HuH-7 (cell line): Measurements from ENCODE around the gene NAV2.
"Not testable (repeated sequence)": the region's sequence is repeated elsewhere in the genome, so short reads cannot be mapped to it uniquely, and the experiment has no call there.

Experiments
- DNase-seq: peaks from one replicate; pipeline ENCODE4 v3.0.0; 2011; ENCODE audit warnings: low spot score

NAV2 gene

GRCh38 chr11:19952116-19952605, 239.5 kb downstream of the NAV2 start:
- DNase-seq, result no peak

GRCh38 chr11:19952911-19953310, 240.3 kb downstream of the NAV2 start:
- no peak for DNase-seq

GRCh38 chr11:19953336-19953735, 240.7 kb downstream of the NAV2 start:
- DNase-seq, result no peak

DNA sequence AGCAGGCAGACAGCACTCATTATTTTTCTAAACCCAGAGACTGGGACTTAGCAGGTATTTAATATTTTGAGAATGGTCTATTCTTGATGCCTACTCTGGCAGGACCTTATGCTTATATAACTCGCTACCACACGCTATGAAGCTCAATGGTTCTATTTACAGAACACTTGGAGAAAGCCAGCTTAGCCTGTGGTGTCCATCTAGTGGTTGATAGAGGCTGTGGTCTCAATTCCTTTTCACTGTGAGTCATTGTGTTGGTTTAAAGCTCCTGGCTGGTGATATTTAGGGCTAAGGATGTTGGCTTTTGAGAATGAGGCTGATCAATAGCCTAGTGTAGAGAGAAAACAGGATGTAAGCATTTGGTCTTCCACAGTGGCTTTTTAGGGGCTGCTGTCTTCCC, 241.3 kb downstream of the NAV2 start:
- peak; percentile 48 for DNase-seq

GRCh38 chr11:19954899-19955298, 242.3 kb downstream of the NAV2 start:
- no peak for DNase-seq

GRCh38 chr11:19955660-19956059, 243.0 kb downstream of the NAV2 start:
- DNase-seq, result no peak

- no peak for DNase-seq
Measured at GRCh38 chr11:19956228-19956627, 243.6 kb downstream of the NAV2 start.

GRCh38 chr11:19957294-19957943, 244.8 kb downstream of the NAV2 start:
- DNase-seq, result no peak

DNA sequence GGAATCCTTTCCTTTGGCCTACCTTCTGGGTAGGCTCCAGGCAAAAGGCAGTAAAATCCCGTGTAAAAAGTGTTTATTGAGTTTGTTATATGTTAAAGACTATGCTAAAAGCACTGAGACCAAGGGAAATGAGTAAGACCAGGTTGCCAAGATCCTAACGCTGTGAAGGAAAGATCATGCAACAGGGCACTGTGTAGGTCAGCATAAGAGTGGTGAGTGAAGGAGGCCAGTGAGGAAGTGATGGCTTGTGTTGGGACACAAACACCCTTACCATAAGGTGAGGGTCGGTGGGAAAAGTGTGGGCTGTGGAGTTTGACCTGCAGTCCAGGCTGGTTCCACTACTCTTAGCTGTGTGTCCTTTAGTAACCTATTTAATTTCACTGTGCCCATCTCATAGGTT, 245.6 kb downstream of the NAV2 start:
- DNase-seq, result no peak

DNA sequence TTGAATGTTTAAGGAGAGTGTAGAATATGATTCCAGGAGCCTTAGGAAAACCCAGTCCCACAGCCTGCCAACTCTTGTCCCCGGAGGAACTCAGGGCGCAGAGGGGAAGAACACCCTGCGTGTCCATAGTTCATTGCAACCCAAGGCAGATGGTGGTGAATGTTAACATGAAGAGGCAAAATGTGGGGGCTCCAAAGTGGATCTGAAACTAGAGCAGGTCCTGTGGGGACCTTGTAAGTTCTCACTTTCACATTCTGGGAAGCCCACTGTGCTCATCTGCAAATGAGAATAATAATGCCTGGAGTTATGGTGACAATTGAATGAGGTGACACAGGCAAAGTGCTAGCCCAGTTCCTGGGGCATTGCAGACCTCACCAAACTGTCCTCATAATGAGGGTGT, 246.6 kb downstream of the NAV2 start:
- no peak for DNase-seq

GRCh38 chr11:19959648-19960059, 247.0 kb downstream of the NAV2 start:
- DNase-seq, result no peak

DNA sequence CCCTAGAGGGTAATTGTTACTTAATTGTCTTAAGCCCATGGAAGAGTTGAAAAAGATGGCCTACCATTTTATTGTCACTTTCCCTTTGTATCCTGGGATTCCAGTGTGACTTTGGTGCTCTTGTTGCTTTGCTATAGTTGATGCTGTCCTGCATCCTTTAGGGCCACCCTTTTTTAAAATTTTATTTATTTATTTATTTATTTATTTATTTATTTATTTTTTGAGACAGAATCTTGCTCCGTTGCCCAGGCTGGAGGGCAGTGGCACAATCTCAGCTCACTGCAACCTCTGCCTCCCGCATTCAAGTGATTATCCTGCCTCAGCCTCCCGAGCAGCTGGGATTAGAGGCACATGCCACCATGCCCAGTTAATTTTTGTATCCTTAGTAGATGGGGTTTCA, 247.8 kb downstream of the NAV2 start:
- not testable (repeated sequence) for DNase-seq

- DNase-seq, result no peak
Measured at GRCh38 chr11:19961225-19961624, 248.6 kb downstream of the NAV2 start.

- no peak for DNase-seq
Measured at GRCh38 chr11:19962053-19962800, 249.6 kb downstream of the NAV2 start.

DNA sequence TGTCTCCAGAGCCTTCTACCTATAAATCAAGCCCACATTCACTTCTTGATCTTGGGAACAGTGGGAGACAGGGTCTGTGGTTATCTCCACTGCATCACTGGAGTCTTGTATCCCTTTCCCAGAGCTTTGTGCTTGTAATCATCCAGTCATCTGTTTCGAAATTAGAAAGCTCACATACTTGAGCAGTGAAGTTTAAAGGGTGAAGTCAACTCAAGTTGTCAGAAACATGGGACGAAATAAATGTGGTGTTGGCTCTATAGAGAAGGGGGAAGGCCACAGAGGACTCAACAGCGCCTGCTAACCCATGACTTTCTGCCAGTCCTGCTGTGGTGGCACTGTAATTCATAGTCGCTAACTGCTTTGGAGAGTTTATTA, 250.2 kb downstream of the NAV2 start:
- no peak for DNase-seq

DNA sequence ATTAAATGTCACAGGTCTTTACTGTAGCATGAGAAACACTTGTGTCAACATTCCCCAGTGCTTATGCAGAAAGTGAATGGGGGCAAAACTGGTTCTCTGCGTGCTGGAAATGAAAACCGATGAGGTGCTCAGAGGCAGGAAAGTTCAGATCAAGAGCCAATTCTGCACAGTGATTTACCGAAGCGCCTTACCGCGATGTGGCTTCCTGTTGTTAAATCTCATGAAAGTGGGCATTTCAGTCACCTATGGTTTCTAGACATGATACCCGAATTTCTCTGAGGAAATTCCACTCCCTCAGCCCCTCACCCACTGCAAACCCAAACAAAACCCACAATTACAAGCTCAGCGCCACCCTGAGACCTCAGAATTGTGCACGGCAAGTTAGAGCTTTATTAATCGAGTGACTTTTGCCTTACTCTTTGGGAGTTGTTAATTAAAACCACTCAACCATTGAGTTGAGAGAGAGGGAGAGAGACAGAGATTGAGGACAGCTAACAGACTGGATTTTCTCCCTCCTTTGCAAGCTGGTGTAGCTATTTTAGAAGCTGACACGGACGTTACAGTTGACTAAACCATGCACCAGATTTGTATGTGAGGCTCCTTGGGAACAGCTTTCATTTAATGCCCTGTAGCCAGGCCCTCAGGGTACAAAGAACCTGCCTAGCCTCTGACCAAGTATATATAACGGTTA, 251.2 kb downstream of the NAV2 start:
- DNase-seq, result no peak

DNA sequence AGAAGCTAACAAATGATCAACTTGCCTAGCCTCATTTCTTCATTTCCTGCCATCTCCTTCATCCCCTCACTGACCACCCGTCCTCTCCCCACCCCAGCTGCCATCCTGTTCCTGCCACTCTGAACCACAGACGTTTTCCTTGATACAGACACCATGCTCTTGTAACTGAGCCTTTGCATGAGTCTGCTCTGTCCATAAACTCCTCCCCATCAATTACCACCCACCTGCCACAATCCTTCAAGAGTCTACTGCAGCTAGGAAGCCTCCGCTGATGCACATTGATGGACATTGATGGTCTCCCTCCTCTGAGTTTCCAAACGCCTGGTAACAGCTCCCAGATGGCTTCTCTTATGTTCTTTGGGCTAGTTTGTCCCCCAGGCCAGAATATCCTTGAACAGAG, 253.8 kb downstream of the NAV2 start:
- DNase-seq, result no peak

- DNase-seq, result no peak
Measured at GRCh38 chr11:19966927-19967326, 254.3 kb downstream of the NAV2 start.

DNA sequence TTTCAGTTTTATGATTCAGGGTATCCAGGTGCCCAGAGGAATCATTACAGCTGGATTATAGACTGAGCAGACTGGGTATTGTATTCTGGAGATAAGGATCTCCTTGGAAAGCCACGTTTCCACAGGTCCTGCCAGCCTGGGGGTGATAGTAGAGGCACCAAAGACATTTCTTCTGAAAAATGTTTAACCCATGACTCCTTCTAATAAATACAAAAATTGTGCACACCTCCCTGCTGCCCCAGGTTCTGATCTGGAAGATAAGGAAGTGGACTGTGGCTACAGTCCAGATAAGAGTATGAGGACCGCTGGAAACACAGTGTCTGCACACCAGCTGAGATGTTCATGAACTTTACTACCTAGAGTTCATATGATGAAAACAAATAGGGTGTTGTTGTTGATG, 255.2 kb downstream of the NAV2 start:
- DNase-seq, result no peak

- no peak for DNase-seq
Measured at GRCh38 chr11:19968860-19969259, 256.2 kb downstream of the NAV2 start.

DNA sequence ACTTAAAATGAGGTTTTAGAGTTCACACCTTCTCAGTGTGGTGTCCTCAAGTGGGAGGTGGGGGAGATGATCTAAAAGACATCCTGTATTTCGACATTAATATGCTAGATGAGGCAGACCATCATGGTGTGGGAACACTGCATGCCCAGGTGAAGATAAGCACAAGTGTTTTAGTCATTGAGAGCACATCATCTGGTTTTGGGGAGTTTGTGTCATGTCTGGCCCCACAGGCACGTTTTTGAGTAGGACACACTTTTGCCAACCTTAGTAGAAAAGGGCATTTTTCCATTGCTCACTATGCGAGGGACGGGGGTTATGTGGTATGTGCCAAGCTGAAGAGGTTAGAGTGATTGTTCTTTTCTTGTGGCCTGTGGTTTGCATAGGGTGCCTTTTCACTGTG, 258.3 kb downstream of the NAV2 start:
- no peak for DNase-seq

GRCh38 chr11:19972091-19972490, 259.5 kb downstream of the NAV2 start:
- DNase-seq, result no peak

- DNase-seq, result no peak
Measured at GRCh38 chr11:19972651-19973050, 260.0 kb downstream of the NAV2 start.
